HepG2 (cell line): ENCODE results near the gene ELOVL2. TPM values are rescaled to one million over a fixed set of nuclear protein-coding genes. Genes with fewer than 3 reads are reported as not detected.

Source experiments
- CREM ChIP-seq, 2 experiments: sonication (generic) in 1 of 2; formaldehyde crosslinking in 1 of 2; IDR thresholded peaks; 2 replicates each; pipeline versions ENCODE4 v1.4.0 to v1.6.1; 2016 to 2020; ENCODE audit warnings: antibody characterized with exemption in 1 of 2, mild to moderate bottlenecking in 1 of 2, missing genetic modification reagents in 1 of 2
- DNMT3B ChIP-seq: conservative IDR thresholded peaks from 2 replicates; pipeline ENCODE4 v1.6.1; 2016; ENCODE audit warnings: missing biosample characterization, control low read depth
- MTF2 ChIP-seq: sonication (generic); formaldehyde crosslinking; IDR thresholded peaks from 2 replicates; pipeline ENCODE4 v1.5.0; 2020; ENCODE audit warnings: missing genetic modification reagents, borderline replicate concordance
- POGZ ChIP-seq: sonication (generic); formaldehyde crosslinking; IDR thresholded peaks from 2 replicates; pipeline ENCODE4 v1.4.0; 2020; ENCODE audit warnings: mild to moderate bottlenecking, missing genetic modification reagents
- SP2 ChIP-seq: sonication (generic); formaldehyde crosslinking; IDR thresholded peaks from 2 replicates; pipeline ENCODE4 v1.5.1; 2020; ENCODE audit warnings: mild to moderate bottlenecking, missing genetic modification reagents
- SSRP1 ChIP-seq: IDR thresholded peaks from 2 replicates; pipeline ENCODE4 v1.6.1; 2016; ENCODE audit warnings: control low read depth
- XRCC5 ChIP-seq: fragments of 200-400 bp; formaldehyde crosslinking; optimal IDR thresholded peaks from 2 replicates; pipeline ENCODE3; 2017; ENCODE audit warnings: mild to moderate bottlenecking, low read length
- ZBTB33 ChIP-seq: sonication (generic); formaldehyde crosslinking; IDR thresholded peaks from 2 replicates; pipeline ENCODE4 v1.4.0; 2020; ENCODE audit warnings: missing genetic modification reagents
- ZHX2 ChIP-seq, 2 experiments: sonication (generic) in 1 of 2; formaldehyde crosslinking in 1 of 2; IDR thresholded peaks; 2 replicates each; pipeline versions ENCODE4 v1.6.1 to v1.9.0; 2014 to 2022; ENCODE audit warnings: antibody characterized with exemption in 1 of 2, borderline replicate concordance in 1 of 2, inconsistent platforms in 1 of 2, low read depth in 1 of 2, missing genetic modification reagents in 1 of 2
- ZMYM4 ChIP-seq: sonication (generic); formaldehyde crosslinking; IDR thresholded peaks from 2 replicates; pipeline ENCODE4 v1.8.1; 2023; ENCODE audit warnings: mild to moderate bottlenecking, missing genetic modification reagents
- ZNF646 ChIP-seq: sonication (generic); formaldehyde crosslinking; IDR thresholded peaks from 2 replicates; pipeline ENCODE4 v1.9.0; 2021; ENCODE audit warnings: mild to moderate bottlenecking, missing genetic modification reagents
- polyA plus RNA-seq, 8 experiments: library from polyadenylated mRNA; depleted of rRNA in 3 of 8; stranded (reverse) in 7 of 8; unstranded in 1 of 8; fragments of >200 nt; fragmentation: Illumina TruSeq in 4 of 8; extraction: Trizol in 4 of 8; gene quantifications; 2 replicates each; pipeline versions ENCODE4 v1.2.1 to v1.2.3, GENCODE V29; 2011 to 2016; ENCODE audit warnings: low read depth in 4 of 8, missing spikeins in 1 of 8, mixed read lengths in 1 of 8; ENCODE audit not compliant: insufficient read depth in 1 of 8
- total RNA-seq, 5 experiments: library from RNA; depleted of rRNA; stranded (reverse); fragments of >200 nt; fragmentation: Illumina TruSeq; extraction: Trizol; gene quantifications; 2 replicates each; pipeline ENCODE4 v1.2.3, GENCODE V29; 2016; ENCODE audit warnings: low read depth in 1 of 5

ELOVL2 gene
- total and polyA plus RNA-seq, 2 of the 13 experiments (the other 11 are each of a cell fraction or from before 2014, with no cell fraction given): 43.6 to 65.4 TPM

- peak; percentile 41; the same call in 1 of the 2 replicates for TF ChIP-seq ZNF646 (CRISPR knock-in tag)
- peak; percentile 79 for TF ChIP-seq ZMYM4 (CRISPR knock-in tag)
- peak; percentile 86; the same call in 1 of the 2 replicates for TF ChIP-seq SSRP1 (CRISPR knock-in tag)
- 0 out of 2 replicates have a peak, but pooled peaks have one; percentile 36 for TF ChIP-seq POGZ
- no peak for TF ChIP-seq ZHX2 (IDR thresholded peaks at IDR 0.05; ENCODE audit: low read depth)
- TF ChIP-seq ZHX2 (CRISPR knock-in tag; IDR thresholded peaks at IDR 0.05; ENCODE audit: borderline replicate concordance): no peak
- TF ChIP-seq MTF2 (CRISPR knock-in tag): no peak
- TF ChIP-seq XRCC5: peak; percentile 28
- peak; percentile 67 for TF ChIP-seq ZBTB33 (CRISPR knock-in tag)
- TF ChIP-seq SP2 (CRISPR knock-in tag): no peak
- TF ChIP-seq DNMT3B: peak; percentile 31
- peak; percentile 28; the same call in 1 of the 2 replicates for TF ChIP-seq CREM (IDR thresholded peaks at IDR 0.05)
- no peak for TF ChIP-seq CREM (CRISPR knock-in tag; IDR thresholded peaks at IDR 0.05)
Measured at GRCh38 chr6:11007715-11008608, 36.1 kb downstream of the ELOVL2 start (continued).
